NB4 (cell line): ENCODE measurements around the gene MEG3.

ENCODE experiments used
- DNase-seq: peaks from one replicate; pipeline ENCODE4 v3.0.0; 2010; ENCODE audit warnings: low read depth
- H3K4me3 ChIP-seq: one replicate; pipeline ENCODE4 v1.5.1; 2011; ENCODE audit warnings: mild to moderate bottlenecking, low read depth, low read length, moderate library complexity
- MAX ChIP-seq: IDR thresholded peaks from 2 replicates; pipeline ENCODE4 v1.6.1; 2011; ENCODE audit warnings: low read depth, low read length
- MYC ChIP-seq: IDR thresholded peaks from 2 replicates; pipeline ENCODE4 v1.6.1; 2011; ENCODE audit warnings: low read depth, low read length
- POLR2A ChIP-seq: IDR thresholded peaks from 2 replicates; pipeline ENCODE4 v1.6.1; 2011; ENCODE audit warnings: mild to moderate bottlenecking; ENCODE audit not compliant: insufficient read length; ENCODE audit errors: extremely low read depth
- TF ChIP-seq, protein P1 (sequence below): IDR thresholded peaks from one replicate; pipeline ENCODE4 v1.5.1; 2012; ENCODE audit warnings: low read depth, low read length

MEG3 gene

DNA sequence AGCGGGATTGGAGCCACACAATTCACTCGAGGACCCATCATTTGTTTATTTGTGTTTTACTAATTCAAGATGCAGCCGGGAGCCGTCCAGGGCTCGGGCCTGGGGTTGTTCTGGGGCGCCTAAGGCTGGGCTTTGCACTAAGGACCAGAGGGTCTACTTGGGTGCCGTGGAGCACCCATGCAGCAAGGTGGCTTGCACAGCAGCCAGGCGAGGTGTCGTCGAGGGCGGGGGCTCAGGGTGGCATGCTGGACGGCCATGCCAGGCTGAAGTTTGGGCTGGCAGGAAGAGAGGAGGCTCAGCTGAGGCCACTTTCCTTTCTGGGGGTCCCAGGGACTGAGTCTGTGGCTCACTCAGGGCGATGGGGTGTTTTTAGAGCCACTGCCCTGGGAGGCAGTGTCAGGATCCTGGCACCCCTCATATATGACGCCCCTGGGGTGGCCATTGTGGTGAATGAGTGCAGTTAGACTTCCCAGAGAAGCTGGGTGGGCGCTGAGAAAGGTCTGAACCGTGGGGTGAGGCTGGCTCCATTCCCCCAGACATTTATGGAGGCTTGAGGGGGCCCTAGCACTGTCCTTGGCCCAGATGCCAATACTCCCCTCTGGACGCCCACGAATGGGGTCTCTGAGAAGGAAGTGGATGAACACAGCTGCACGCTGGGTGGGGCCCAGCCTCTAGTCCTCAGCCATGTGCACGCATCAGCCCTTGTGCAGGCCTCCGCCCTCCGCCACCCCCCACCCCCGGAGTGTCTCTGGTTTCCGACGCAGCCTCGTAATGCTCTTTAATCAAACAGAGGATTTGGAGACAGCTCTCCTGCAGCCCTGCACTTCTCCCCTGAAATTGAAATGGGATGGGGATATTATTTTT, 11.3 kb downstream of the MEG3 start:
- no peak overlapping the region for H3K4me3 ChIP-seq
- no peak for DNase-seq
- TF ChIP-seq POLR2A (no peak), MYC (no peak), MAX (no peak)
- TF ChIP-seq, protein P1, sequence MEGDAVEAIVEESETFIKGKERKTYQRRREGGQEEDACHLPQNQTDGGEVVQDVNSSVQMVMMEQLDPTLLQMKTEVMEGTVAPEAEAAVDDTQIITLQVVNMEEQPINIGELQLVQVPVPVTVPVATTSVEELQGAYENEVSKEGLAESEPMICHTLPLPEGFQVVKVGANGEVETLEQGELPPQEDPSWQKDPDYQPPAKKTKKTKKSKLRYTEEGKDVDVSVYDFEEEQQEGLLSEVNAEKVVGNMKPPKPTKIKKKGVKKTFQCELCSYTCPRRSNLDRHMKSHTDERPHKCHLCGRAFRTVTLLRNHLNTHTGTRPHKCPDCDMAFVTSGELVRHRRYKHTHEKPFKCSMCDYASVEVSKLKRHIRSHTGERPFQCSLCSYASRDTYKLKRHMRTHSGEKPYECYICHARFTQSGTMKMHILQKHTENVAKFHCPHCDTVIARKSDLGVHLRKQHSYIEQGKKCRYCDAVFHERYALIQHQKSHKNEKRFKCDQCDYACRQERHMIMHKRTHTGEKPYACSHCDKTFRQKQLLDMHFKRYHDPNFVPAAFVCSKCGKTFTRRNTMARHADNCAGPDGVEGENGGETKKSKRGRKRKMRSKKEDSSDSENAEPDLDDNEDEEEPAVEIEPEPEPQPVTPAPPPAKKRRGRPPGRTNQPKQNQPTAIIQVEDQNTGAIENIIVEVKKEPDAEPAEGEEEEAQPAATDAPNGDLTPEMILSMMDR = no peak

DNA sequence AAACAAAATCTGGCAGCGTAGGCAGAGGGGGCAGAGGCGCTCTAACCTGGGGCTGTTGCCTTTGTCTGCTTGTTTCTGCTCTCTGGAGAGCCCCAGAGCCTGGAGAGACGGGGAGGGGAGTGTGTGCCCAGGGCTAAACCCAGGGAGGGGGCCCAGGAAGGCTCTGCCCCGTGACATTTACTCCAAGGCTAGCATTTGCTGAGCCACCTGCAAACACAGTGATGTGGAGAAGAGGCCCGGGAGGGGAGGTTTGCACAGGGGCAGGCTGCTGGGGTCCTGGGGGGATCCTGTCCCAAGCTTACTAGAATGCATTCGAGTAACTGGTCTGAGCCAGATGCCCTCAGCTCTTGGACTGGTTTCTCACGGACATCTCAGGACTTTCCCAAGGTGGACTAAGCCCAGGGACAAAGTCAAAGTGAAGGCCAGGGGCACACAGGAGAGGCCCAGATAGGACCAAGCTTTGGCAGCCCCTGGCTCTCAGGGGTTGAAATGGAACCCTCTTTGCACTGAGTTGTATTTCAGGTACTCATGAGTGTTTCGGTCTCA, 12.0 kb downstream of the MEG3 start:
- TF ChIP-seq MYC (no peak), POLR2A (no peak), MAX (no peak)
- TF ChIP-seq, protein P1 = no peak
- DNase-seq = no peak
- H3K4me3 ChIP-seq = no peak overlapping the region

DNA sequence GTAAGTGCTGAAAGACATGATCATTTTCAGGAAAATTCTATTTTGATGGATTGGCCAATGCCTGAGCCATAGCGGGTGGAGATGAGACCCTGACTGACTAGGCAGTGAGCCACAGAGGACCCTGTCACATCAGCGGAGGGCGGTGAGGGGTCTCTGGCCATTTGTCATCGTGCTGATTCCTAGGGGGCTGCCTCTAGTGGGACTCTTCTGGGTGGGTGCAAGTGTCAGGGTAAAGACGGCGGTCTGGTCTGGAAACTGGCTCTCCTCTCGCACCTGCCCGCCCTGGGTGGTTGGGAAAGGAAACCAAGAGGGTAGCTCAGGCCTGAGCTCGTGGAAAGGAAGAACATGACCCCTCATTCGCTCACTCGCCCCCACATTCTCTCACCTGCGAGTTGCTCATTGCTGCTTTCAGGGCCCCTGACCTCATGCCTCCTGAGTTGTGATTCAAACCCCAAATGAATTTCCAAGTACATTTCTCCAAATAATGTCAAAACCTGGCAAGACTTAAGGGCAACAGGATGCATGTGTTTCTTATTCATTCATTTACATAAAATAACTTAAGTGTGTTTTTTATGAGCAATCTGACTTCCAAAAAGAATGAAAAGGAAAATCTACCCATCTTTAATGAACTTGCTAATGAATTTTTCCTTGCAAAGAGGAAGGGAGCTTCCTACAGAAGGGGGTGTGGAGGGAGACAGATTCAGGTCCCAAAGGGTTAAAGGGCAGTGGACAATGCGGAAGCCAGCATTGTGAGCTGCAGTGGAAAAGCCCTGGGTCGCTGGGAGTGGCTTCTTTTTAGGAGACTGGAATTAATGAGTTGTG, 12.8 kb downstream of the MEG3 start:
- no peak overlapping the region for H3K4me3 ChIP-seq
- no peak for TF ChIP-seq MYC
- no peak for DNase-seq

- TF ChIP-seq POLR2A (no peak), MYC (no peak), MAX (no peak)
- TF ChIP-seq, protein P1 = no peak
- no peak for DNase-seq
Measured at GRCh38 chr14:100839315-100839585, 13.3 kb downstream of the MEG3 start.

DNA sequence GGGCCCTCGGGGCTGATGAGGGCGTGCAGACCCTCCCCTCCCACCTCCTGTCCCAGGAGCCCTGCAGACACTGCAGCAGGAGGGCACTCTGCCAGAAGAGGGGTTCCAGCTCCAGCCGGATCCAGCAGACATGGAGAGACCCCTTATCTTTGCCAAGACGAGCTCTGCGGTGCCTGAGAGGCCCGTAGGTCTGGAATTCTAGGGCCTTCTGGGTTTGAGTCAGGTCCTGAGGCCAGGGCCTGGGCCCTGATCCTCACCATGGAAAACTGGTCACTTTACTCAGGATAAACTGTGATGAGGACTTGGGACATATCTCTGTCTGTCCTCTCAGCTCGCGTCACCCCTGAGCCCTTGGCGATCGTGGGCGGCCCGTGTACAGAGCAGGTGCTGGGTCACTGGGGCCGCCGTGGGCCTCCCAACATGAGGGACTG, 13.8 kb downstream of the MEG3 start:
- no peak overlapping the region for H3K4me3 ChIP-seq
- TF ChIP-seq MYC = no peak
- TF ChIP-seq, protein P1 = no peak
- no peak for DNase-seq

More at GRCh38 chr14:100839315-100839585, 13.3 kb downstream of the MEG3 start:
- H3K4me3 ChIP-seq = no peak overlapping the region

- no peak for TF ChIP-seq MYC
- no peak for DNase-seq
- H3K4me3 ChIP-seq = no peak overlapping the region
Measured at GRCh38 chr14:100840286-100841065, 14.6 kb downstream of the MEG3 start.
